AG04450 (cell line): ENCODE measurements around the gene VCY. TPM values are rescaled to one million over a fixed set of nuclear protein-coding genes. Genes with fewer than 3 reads are reported as not detected.
"Not testable (repeated sequence)": the region's sequence is repeated elsewhere in the genome, so short reads cannot be mapped to it uniquely, and the experiment has no call there.

Experiments
- CTCF ChIA-PET: fragments of 300-600, 350-600 bp; formaldehyde crosslinking; extraction: SDS; loops from one replicate; lab custom pipeline; 2022; ENCODE audit warnings: antibody characterized with exemption, inconsistent platforms; lab: Charles Lee
- POLR2A ChIA-PET: fragments of 350-600 bp; formaldehyde crosslinking; extraction: SDS; loops from one replicate; lab custom pipeline; 2021; ENCODE audit warnings: antibody characterized with exemption, inconsistent platforms; lab: Yijun Ruan, JAX
- DNase-seq: peaks from one replicate; pipeline ENCODE4 v3.0.0-alpha.2; 2011; ENCODE audit warnings: low read depth, low spot score
- H3K27ac ChIP-seq: one replicate; pipeline ENCODE4 v1.5.1; 2012; ENCODE audit warnings: low read depth, low read length, control low read depth
- H3K27me3 ChIP-seq: one replicate; pipeline ENCODE4 v1.6.0; 2012; ENCODE audit warnings: low read length; ENCODE audit not compliant: control insufficient read depth, insufficient read depth
- H3K4me3 ChIP-seq: 2 replicates; pipeline ENCODE4 v1.5.1; 2011; ENCODE audit warnings: mild to moderate bottlenecking, low read depth, low read length, control low read depth
- H3K9me3 ChIP-seq: 2 replicates; pipeline ENCODE4 v1.5.1; 2012; ENCODE audit warnings: low read length; ENCODE audit not compliant: control insufficient read depth, insufficient read depth
- polyA minus RNA-seq: library from RNA; depleted of rRNA, polyadenylated mRNA; stranded (reverse); fragments of >200 nt; gene quantifications from 2 replicates; pipeline ENCODE4 v1.2.3, GENCODE V29; 2011; rRNA and poly(A)+ RNA removed
- polyA plus RNA-seq: library from polyadenylated mRNA; depleted of rRNA; stranded (reverse); fragments of >200 nt; gene quantifications from 2 replicates; pipeline ENCODE4 v1.2.3, GENCODE V29; 2011; rRNA removed

VCY gene
- polyA plus RNA-seq (not detected in 2 replicates), polyA minus RNA-seq (not detected in 2 replicates)

GRCh38 chrY:13986373-13986772 lies at the start of gene VCY:
VCY (minus strand) TSS chrY:13986473; CDS start chrY:13986440, 33 bp downstream.
- H3K27ac ChIP-seq, H3K27me3 ChIP-seq, POLR2A ChIA-PET, H3K9me3 ChIP-seq, DNase-seq, CTCF ChIA-PET, H3K4me3 ChIP-seq: not testable (repeated sequence)

DNA sequence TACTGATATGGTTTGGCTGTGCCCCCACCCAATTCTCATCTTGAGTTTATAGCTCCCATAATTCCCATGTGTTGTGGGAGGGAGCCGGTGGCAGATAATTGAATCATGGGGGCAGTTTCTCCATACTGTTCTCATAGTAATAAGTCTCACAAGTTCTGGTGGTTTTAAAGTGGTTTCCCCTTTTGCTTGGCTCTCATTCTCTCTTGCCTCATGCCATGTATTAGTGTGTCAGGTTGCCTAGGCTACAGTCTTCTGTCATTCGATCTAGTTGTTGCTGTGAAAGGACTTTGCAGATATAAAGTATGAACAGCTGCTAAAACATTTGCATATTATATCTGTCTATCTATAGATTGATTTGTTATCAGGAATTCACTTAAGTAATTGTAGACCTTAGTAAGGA lies 44.1 kb upstream of the VCY start:
- CTCF ChIA-PET, H3K27me3 ChIP-seq, POLR2A ChIA-PET, H3K27ac ChIP-seq, H3K9me3 ChIP-seq, H3K4me3 ChIP-seq, DNase-seq: not testable (repeated sequence)

GRCh38 chrY:14011916-14012315 lies 25.6 kb upstream of the VCY start:
- DNase-seq, H3K27ac ChIP-seq, H3K9me3 ChIP-seq, H3K4me3 ChIP-seq, CTCF ChIA-PET, POLR2A ChIA-PET, H3K27me3 ChIP-seq: not testable (repeated sequence)

GRCh38 chrY:13942406-13942805 lies 43.9 kb downstream of the VCY start:
- H3K4me3 ChIP-seq, CTCF ChIA-PET, H3K9me3 ChIP-seq, H3K27ac ChIP-seq, DNase-seq, H3K27me3 ChIP-seq, POLR2A ChIA-PET: not testable (repeated sequence)

Other genes starting within 250 kb of the VCY start
- gene VCY1B, start 69.8 kb upstream of the VCY start, polyA plus RNA-seq, result not detected in 2 replicates